ENCODE data around the gene EFS.

EFS gene

DNA sequence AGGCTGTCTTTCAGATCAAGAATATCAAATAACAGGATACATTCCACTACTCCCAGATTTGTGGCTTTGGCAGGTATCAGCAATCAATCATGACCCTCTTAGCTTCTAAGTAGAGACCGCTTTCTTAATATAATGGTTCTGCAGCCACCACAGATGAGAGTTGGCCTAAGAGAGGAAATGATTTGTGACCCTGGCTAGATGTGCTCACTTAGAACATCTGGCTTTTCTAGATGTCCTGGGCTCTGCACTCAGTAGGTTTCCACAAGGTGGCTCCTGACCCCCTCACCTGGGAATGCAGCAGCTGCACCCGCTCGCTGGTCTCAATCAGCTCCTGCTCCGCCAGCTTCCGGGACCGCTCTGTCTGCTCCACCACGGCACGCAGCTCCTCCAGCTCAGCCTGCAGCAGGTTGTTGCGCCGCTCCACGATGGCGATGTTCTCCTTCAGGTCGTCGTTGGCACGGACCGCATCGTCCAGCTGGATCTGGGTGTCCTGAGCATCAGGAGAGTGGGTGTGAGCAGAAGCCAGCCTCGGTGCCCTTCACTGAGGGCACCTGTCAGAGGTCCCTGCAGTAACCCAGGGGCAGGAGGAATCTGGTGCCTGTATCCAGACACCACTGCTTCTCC, 20.8 kb upstream of the EFS start:
- H3K27me3 ChIP-seq (ENCODE audit: insufficient read depth, low read length, poor library complexity) = peaks cover 15% of the 10 kb centered on the region

DNA sequence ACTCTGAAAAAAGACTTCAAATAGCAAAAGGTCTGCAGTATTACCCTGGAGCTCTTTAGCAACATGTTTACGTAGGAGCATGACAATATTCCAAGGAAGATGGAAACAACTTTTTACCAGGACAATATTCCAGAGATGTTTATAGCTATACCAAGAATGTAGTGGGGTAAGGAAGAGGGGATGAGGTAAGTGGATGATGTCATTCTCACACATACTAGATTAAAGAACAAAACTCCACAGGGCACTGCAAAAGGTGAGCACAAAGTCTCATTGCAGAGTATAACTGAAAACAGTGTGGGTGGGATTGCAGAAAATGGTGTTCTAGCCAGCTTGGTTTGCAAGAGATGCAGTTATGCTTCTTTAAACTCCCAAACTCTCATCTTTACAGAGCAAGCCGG, 20.3 kb upstream of the EFS start:
- Histone ChIP-seq H3K4me3 (ENCODE audit: low read depth in 1 of 2, low read length in 2 of 2) (no peak overlapping the region), H4K20me1 (ENCODE audit: insufficient read depth, low read length) (peaks cover 3% of the 10 kb centered on the region; the same call in 1 of the 2 replicates), H3K4me2 (ENCODE audit: insufficient read depth, low read length) (no peak overlapping the region), H3K9ac (ENCODE audit: low read depth, low read length) (no peak overlapping the region), H3K4me1 (ENCODE audit: insufficient read depth, low read length) (no peaks in the 10 kb centered on the region), H3K27me3 (ENCODE audit: insufficient read depth, low read length, poor library complexity) (peaks cover 15% of the 10 kb centered on the region), H2AFZ (ENCODE audit: low read depth, low read length) (no peak overlapping the region), H3K9me3 (ENCODE audit: insufficient read depth, low read length, severe bottlenecking) (no peaks in the 10 kb centered on the region), H3K36me3 (ENCODE audit: insufficient read depth, low read length) (no peaks in the 10 kb centered on the region), H3K79me2 (ENCODE audit: insufficient read depth, low read length) (no peaks in the 10 kb centered on the region), H3K27ac (ENCODE audit: low read length) (no peak overlapping the region)
- DNase-seq (no peak), ATAC-seq (ENCODE audit: insufficient read depth, low read depth) (no peak)
- TF ChIP-seq, protein P1, sequence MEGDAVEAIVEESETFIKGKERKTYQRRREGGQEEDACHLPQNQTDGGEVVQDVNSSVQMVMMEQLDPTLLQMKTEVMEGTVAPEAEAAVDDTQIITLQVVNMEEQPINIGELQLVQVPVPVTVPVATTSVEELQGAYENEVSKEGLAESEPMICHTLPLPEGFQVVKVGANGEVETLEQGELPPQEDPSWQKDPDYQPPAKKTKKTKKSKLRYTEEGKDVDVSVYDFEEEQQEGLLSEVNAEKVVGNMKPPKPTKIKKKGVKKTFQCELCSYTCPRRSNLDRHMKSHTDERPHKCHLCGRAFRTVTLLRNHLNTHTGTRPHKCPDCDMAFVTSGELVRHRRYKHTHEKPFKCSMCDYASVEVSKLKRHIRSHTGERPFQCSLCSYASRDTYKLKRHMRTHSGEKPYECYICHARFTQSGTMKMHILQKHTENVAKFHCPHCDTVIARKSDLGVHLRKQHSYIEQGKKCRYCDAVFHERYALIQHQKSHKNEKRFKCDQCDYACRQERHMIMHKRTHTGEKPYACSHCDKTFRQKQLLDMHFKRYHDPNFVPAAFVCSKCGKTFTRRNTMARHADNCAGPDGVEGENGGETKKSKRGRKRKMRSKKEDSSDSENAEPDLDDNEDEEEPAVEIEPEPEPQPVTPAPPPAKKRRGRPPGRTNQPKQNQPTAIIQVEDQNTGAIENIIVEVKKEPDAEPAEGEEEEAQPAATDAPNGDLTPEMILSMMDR (IDR thresholded peaks at IDR 0.05; ENCODE audit: borderline replicate concordance, extremely low read depth, low read length, poor library complexity, severe bottlenecking) = no peak
- TF ChIP-seq EZH2 (IDR thresholded peaks at IDR 0.05; ENCODE audit: borderline replicate concordance, low read depth, low read length, severe bottlenecking) = no peak

More for the DNA sequence above, 20.8 kb upstream of the EFS start:
- Histone ChIP-seq H3K4me3 (ENCODE audit: low read depth in 1 of 2, low read length in 2 of 2) (no peak overlapping the region), H2AFZ (ENCODE audit: low read depth, low read length) (no peak overlapping the region), H3K9ac (ENCODE audit: low read depth, low read length) (no peak overlapping the region), H4K20me1 (ENCODE audit: insufficient read depth, low read length) (0 out of 2 replicates have a peak, but pooled peaks cover 3% of the 10 kb centered on the region), H3K4me2 (ENCODE audit: insufficient read depth, low read length) (no peak overlapping the region), H3K4me1 (ENCODE audit: insufficient read depth, low read length) (no peaks in the 10 kb centered on the region), H3K36me3 (ENCODE audit: insufficient read depth, low read length) (no peaks in the 10 kb centered on the region), H3K79me2 (ENCODE audit: insufficient read depth, low read length) (no peaks in the 10 kb centered on the region), H3K27ac (ENCODE audit: low read length) (no peak overlapping the region), H3K9me3 (ENCODE audit: insufficient read depth, low read length, severe bottlenecking) (no peaks in the 10 kb centered on the region)
- DNase-seq (no peak), ATAC-seq (ENCODE audit: insufficient read depth, low read depth) (no peak)
- no peak for TF ChIP-seq EZH2 (IDR thresholded peaks at IDR 0.05; ENCODE audit: borderline replicate concordance, low read depth, low read length, severe bottlenecking)
- TF ChIP-seq, protein P1 (IDR thresholded peaks at IDR 0.05; ENCODE audit: borderline replicate concordance, extremely low read depth, low read length, poor library complexity, severe bottlenecking) = no peak

DNA sequence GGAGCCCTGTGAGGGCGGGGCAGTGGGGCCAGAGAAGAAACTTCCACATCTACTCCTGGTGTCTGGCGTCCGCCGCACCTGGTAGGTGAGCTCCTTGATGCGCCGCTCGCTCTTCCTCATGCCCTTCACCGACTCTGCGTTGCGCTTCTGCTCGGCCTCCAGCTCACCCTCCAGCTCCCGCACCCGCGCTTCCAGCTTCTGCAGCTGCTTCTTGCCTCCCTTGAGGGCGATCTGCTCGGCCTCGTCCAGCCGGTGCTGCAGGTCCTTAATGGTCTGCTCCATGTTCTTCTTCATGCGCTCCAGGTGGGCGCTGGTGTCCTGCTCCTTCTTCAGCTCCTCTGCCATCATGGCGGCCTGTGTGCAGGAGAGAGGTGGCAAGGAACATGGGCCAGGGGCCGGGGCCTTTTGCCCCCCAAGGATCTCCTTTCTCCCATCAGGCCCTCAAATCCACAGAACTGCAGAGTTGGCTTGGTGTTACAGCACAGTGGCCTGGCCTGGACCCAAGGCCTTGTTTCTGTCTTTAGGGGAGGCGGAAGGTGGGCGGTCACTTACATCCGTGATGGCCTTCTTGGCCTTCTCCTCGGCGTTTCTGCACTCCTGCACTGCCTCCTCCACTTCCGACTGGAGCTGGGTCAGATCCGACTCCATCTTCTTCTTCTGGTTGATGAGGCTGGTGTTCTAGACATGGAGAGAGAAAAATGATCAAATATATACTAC, 19.6 kb upstream of the EFS start:
- Histone ChIP-seq H3K9ac (ENCODE audit: low read depth, low read length) (no peak overlapping the region), H3K27me3 (ENCODE audit: insufficient read depth, low read length, poor library complexity) (peaks cover 15% of the 10 kb centered on the region), H3K27ac (ENCODE audit: low read length) (no peak overlapping the region), H2AFZ (ENCODE audit: low read depth, low read length) (no peak overlapping the region), H3K79me2 (ENCODE audit: insufficient read depth, low read length) (no peaks in the 10 kb centered on the region), H3K4me2 (ENCODE audit: insufficient read depth, low read length) (no peak overlapping the region), H3K4me3 (ENCODE audit: low read depth in 1 of 2, low read length in 2 of 2) (no peak overlapping the region), H3K9me3 (ENCODE audit: insufficient read depth, low read length, severe bottlenecking) (no peaks in the 10 kb centered on the region), H4K20me1 (ENCODE audit: insufficient read depth, low read length) (peaks cover 3% of the 10 kb centered on the region; the same call in 1 of the 2 replicates), H3K4me1 (ENCODE audit: insufficient read depth, low read length) (no peaks in the 10 kb centered on the region), H3K36me3 (ENCODE audit: insufficient read depth, low read length) (no peaks in the 10 kb centered on the region)
- TF ChIP-seq, protein P1 (IDR thresholded peaks at IDR 0.05; ENCODE audit: borderline replicate concordance, extremely low read depth, low read length, poor library complexity, severe bottlenecking) = no peak
- no peak for TF ChIP-seq EZH2 (IDR thresholded peaks at IDR 0.05; ENCODE audit: borderline replicate concordance, low read depth, low read length, severe bottlenecking)
- DNase-seq (no peak), ATAC-seq (ENCODE audit: insufficient read depth, low read depth) (no peak)
